HAP-1 (cell line): ENCODE data around the gene MACC1.

Source experiments
- DNase-seq, 2 experiments: peaks; one replicate each; pipeline ENCODE4 v3.0.0-alpha.2; 2016 to 2020; ENCODE audit warnings: low spot score in 2 of 2
- H3K27me3 ChIP-seq: fragments of 250-450 bp; sonication (Bioruptor Pico); 2 replicates; pipeline ENCODE4 v1.5.1; 2020; ENCODE audit warnings: low read depth, mild to moderate bottlenecking, moderate library complexity
- H3K36me3 ChIP-seq: fragments of 250-450 bp; sonication (Bioruptor Pico); replicated peaks from 2 replicates; pipeline ENCODE4 v1.5.1; 2020; ENCODE audit warnings: mild to moderate bottlenecking
- H3K4me1 ChIP-seq: fragments of 250-450 bp; sonication (Bioruptor Pico); 2 replicates; pipeline ENCODE4 v1.5.1; 2020; ENCODE audit warnings: mild to moderate bottlenecking
- H3K4me3 ChIP-seq: fragments of 250-450 bp; sonication (Bioruptor Pico); 2 replicates; pipeline ENCODE4 v1.5.1; 2020; ENCODE audit warnings: mild to moderate bottlenecking, moderate library complexity
- H3K9me3 ChIP-seq: fragments of 250-450 bp; sonication (Bioruptor Pico); 2 replicates; pipeline ENCODE4 v1.5.1; 2020; ENCODE audit warnings: mild to moderate bottlenecking, moderate library complexity
- in situ Hi-C: fragments of 300-500 bp; cut with MboI; formaldehyde crosslinking; loops from 3 replicates; pipeline ENCODE4 v1.14.3; 2020; ENCODE audit warnings: low sequenced_read_pairs, inconsistent platforms, mixed read lengths

Gene MACC1

GRCh38 chr7:20217193-20217948, at the start of gene MACC1:
TSS of gene MACC1 (minus strand) at chr7:20217384. CDS start at chr7:20161862, 55,522 bp downstream.
- DNase-seq, result no peak
- H3K9me3 ChIP-seq, result no peaks in the 10 kb centered on the region
- no peaks in the 10 kb centered on the region for H3K36me3 ChIP-seq
- H3K4me3 ChIP-seq, result no peak within 1 kb of the TSS
- in situ Hi-C loops, result no loop called here
- no peaks in the 10 kb centered on the region for H3K4me1 ChIP-seq
- H3K27me3 ChIP-seq, result no peaks in the 10 kb centered on the region

- DNase-seq, result no peak
- Histone ChIP-seq H3K36me3 (no peaks in the 10 kb centered on the region), H3K9me3 (no peaks in the 10 kb centered on the region), H3K27me3 (no peaks in the 10 kb centered on the region), H3K4me1 (no peaks in the 10 kb centered on the region), H3K4me3 (no peak overlapping the region)
- in situ Hi-C loops, result no loop called here
Measured at GRCh38 chr7:20264623-20265022, 47.4 kb upstream of the MACC1 start.

GRCh38 chr7:20260223-20260622, 43.0 kb upstream of the MACC1 start:
- DNase-seq, result no peak
- no peak overlapping the region for H3K4me3 ChIP-seq
- H3K27me3 ChIP-seq, result no peaks in the 10 kb centered on the region
- H3K4me1 ChIP-seq, result no peaks in the 10 kb centered on the region
- H3K9me3 ChIP-seq, result no peaks in the 10 kb centered on the region
- H3K36me3 ChIP-seq, result no peaks in the 10 kb centered on the region
- in situ Hi-C loops, result no loop called here

GRCh38 chr7:20257212-20257611, 40.0 kb upstream of the MACC1 start:
- no peaks in the 10 kb centered on the region for H3K4me1 ChIP-seq
- DNase-seq, result no peak
- in situ Hi-C loops, result no loop called here
- no peaks in the 10 kb centered on the region for H3K9me3 ChIP-seq
- no peaks in the 10 kb centered on the region for H3K27me3 ChIP-seq
- H3K4me3 ChIP-seq, result no peak overlapping the region
- no peaks in the 10 kb centered on the region for H3K36me3 ChIP-seq

- in situ Hi-C loops, result no loop called here
Measured at GRCh38 chr7:20249920-20250319, 32.7 kb upstream of the MACC1 start.

GRCh38 chr7:20249376-20249775, 32.2 kb upstream of the MACC1 start:
- in situ Hi-C loops, result no loop called here
- DNase-seq, result peak in 1 of 2 experiments; percentile 23
- no peaks in the 10 kb centered on the region for H3K36me3 ChIP-seq
- H3K4me1 ChIP-seq, result peaks cover 8% of the 10 kb centered on the region; the same call in 1 of the 2 replicates
- H3K27me3 ChIP-seq, result no peaks in the 10 kb centered on the region
- H3K9me3 ChIP-seq, result no peaks in the 10 kb centered on the region
- H3K4me3 ChIP-seq, result no peak overlapping the region

More at GRCh38 chr7:20249920-20250319, 32.7 kb upstream of the MACC1 start:
- H3K4me1 ChIP-seq, result peaks cover 8% of the 10 kb centered on the region; the same call in 1 of the 2 replicates
- H3K27me3 ChIP-seq, result no peaks in the 10 kb centered on the region
- DNase-seq, result no peak
- H3K4me3 ChIP-seq, result no peak overlapping the region
- H3K9me3 ChIP-seq, result no peaks in the 10 kb centered on the region
- H3K36me3 ChIP-seq, result no peaks in the 10 kb centered on the region

- Histone ChIP-seq H3K4me3 (no peak overlapping the region), H3K27me3 (no peaks in the 10 kb centered on the region), H3K36me3 (no peaks in the 10 kb centered on the region), H3K4me1 (peaks cover 13% of the 10 kb centered on the region), H3K9me3 (no peaks in the 10 kb centered on the region)
- no peak for DNase-seq
- in situ Hi-C loops, result no loop called here
Measured at GRCh38 chr7:20246236-20246635, 29.1 kb upstream of the MACC1 start.

GRCh38 chr7:20244334-20245120, 27.3 kb upstream of the MACC1 start:
- Histone ChIP-seq H3K9me3 (no peaks in the 10 kb centered on the region), H3K4me1 (peaks cover 24% of the 10 kb centered on the region), H3K36me3 (no peaks in the 10 kb centered on the region), H3K27me3 (no peaks in the 10 kb centered on the region), H3K4me3 (no peak overlapping the region)
- in situ Hi-C loops, result no loop called here
- no peak for DNase-seq

GRCh38 chr7:20241911-20242261, 24.7 kb upstream of the MACC1 start:
- Histone ChIP-seq H3K4me3 (no peak overlapping the region), H3K4me1 (peaks cover 20% of the 10 kb centered on the region)
- peak in 1 of 2 experiments; percentile 6 for DNase-seq

GRCh38 chr7:20241194-20241910, 24.2 kb upstream of the MACC1 start:
- Histone ChIP-seq H3K9me3 (no peaks in the 10 kb centered on the region), H3K4me1 (peaks cover 16% of the 10 kb centered on the region), H3K4me3 (no peak overlapping the region), H3K36me3 (no peaks in the 10 kb centered on the region), H3K27me3 (no peaks in the 10 kb centered on the region)
- peak; percentile 71 to 93 for DNase-seq
- in situ Hi-C loops, result no loop called here

More at GRCh38 chr7:20241911-20242261, 24.7 kb upstream of the MACC1 start:
- H3K9me3 ChIP-seq, result no peaks in the 10 kb centered on the region
- H3K27me3 ChIP-seq, result no peaks in the 10 kb centered on the region
- in situ Hi-C loops, result no loop called here
- H3K36me3 ChIP-seq, result no peaks in the 10 kb centered on the region

GRCh38 chr7:20240080-20240926, 23.1 kb upstream of the MACC1 start:
- no peaks in the 10 kb centered on the region for H3K27me3 ChIP-seq
- DNase-seq, result no peak
- H3K4me3 ChIP-seq, result no peak overlapping the region
- H3K4me1 ChIP-seq, result peaks cover 16% of the 10 kb centered on the region
- no peaks in the 10 kb centered on the region for H3K9me3 ChIP-seq
- in situ Hi-C loops, result no loop called here
- H3K36me3 ChIP-seq, result no peaks in the 10 kb centered on the region

GRCh38 chr7:20238754-20239324, 21.7 kb upstream of the MACC1 start:
- Histone ChIP-seq H3K9me3 (no peaks in the 10 kb centered on the region), H3K4me1 (peaks cover 16% of the 10 kb centered on the region), H3K4me3 (no peak overlapping the region), H3K27me3 (no peaks in the 10 kb centered on the region), H3K36me3 (no peaks in the 10 kb centered on the region)
- no peak for DNase-seq
- in situ Hi-C loops, result no loop called here
